Kasumi-1 (cell line): ENCODE results near the gene GOLT1B.

Experiments used
- DNase-seq, 2 experiments: peaks; one replicate each; lab custom pipeline; 2025; lab: John Stamatoyannopoulos, UW

The GOLT1B gene

DNA sequence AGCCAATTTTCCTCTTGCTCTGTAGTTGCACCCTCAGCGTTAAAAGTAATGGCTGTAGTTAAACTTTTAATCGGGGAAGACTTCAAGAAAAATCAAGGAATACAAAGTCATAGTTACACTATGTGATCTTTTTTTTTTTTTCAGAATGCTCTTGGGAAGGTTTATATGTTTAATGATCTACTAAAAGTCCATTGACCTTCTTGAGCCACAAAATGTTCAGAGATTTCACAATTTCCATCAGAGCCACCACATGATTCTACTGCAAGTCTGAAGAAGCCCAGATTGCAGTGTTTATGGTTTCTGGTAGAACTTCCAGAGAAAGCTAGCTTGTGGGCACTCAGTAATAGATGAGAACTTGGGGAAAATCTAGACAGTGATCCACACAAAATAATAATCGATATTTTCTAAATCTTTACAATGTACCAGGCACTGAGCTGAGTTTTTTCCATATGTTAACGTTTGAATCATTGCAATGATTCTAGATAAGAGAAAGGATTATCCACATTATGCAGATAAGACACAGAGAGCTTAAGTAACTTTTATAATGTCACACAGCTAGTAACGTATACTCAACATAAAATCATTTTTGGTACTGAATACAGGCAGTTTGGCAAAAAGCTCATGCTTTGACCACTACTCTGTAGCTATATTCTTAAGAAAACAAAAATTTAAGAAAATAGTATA, 64.8 kb downstream of the GOLT1B start:
- DNase-seq = no peak

DNA sequence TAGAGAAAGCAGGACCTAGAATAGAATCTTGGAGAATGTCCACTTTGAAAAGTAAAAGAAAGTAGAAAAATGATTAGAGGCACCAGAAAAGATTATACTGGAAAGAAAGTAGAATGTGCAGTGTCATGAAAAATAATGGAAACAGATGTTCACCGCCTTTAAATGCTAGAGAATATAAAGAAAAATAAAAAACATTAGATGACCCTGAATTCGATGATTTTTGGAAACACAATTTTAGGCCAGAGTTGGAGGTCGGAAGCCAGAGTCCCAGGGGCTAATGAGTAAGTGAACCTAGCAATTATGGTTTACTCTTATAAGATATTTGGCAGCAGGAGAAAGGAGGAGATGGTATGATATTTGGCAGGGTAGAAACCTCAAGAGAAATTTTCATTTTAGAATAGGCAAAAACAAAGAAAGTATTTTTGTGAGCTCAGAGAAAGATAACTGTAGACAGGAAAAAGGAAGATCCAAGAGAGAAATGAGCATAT, 65.4 kb downstream of the GOLT1B start:
- no peak for DNase-seq
